Activated naive CD8-positive, alpha-beta T cell treated with anti-CD3 and anti-CD28 coated beads for 36 hours (primary cell): ENCODE measurements around the gene ZNF28. TPM values are rescaled to one million over a fixed set of nuclear protein-coding genes. Genes with fewer than 3 reads are reported as not detected.
"Not testable (repeated sequence)": the region's sequence is repeated elsewhere in the genome, so short reads cannot be mapped to it uniquely, and the experiment has no call there.

Source experiments
- DNase-seq: peaks from one replicate; pipeline ENCODE4 v3.0.0; 2021
- H3K27ac Mint-ChIP-seq: one replicate; pipeline ENCODE4 v1.8.0; 2022; ENCODE audit warnings: mild to moderate bottlenecking, moderate library complexity, mixed read lengths
- H3K27me3 Mint-ChIP-seq: one replicate; pipeline ENCODE4 v1.8.0; 2022; ENCODE audit warnings: mild to moderate bottlenecking, mixed read lengths
- H3K36me3 Mint-ChIP-seq: one replicate; pipeline ENCODE4 v1.8.0; 2021; ENCODE audit warnings: mild to moderate bottlenecking, mixed read lengths
- H3K4me1 Mint-ChIP-seq: one replicate; pipeline ENCODE4 v1.8.0; 2021; ENCODE audit warnings: mixed read lengths
- H3K4me3 Mint-ChIP-seq: one replicate; pipeline ENCODE4 v1.8.0; 2022; ENCODE audit warnings: mild to moderate bottlenecking, moderate library complexity, mixed read lengths
- H3K9me3 Mint-ChIP-seq: one replicate; pipeline ENCODE4 v1.8.0; 2022; ENCODE audit warnings: mixed read lengths
- total RNA-seq, 2 experiments: library from RNA; stranded (reverse); gene quantifications; one replicate each; pipeline ENCODE4 v1.2.3, GENCODE V29; 2021

Gene ZNF28
- total RNA-seq = 10 to 100 TPM; 14.0 to 14.8 TPM

DNA sequence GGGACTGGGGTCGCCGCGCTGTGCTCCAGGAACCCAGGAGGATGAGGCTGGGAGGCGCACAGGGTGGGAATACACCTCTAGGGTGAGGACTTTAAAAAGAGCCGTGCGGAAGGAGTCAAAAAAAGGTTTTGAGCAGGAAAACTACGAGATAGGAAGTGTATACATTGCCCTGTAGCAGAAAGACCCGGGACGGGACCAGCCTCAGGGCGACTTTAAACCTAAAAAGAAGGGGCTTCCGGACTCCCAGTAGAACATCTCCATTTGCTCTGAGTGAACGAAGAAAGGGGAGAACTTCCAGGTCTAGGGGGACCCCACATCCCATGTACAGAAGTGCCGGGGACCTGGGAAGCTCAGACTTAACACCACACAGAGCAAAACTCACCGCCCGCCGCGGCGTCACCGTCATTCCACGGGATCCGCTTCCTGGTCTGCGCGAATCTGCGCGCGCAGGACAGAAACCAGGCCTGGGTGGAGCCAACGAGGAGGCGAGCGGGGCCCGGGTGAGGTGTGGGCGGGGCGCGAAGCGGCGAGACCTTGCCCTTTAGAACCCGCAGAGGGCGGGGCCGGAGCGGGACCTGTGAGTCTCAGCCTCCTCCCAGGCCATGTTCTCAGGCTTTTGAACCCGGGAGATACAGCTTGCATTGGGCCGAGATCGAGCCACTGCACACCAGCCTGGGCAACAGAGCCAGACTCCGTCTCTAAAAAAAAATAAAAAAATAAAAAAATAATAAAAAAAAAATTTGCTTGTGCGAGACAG, at the start of gene ZNF28:
ZNF28 (minus strand) TSS at position 430 of the 757 bp plus-strand sequence. CDS start 3,675 bp downstream, outside the sequence.
- Mint-ChIP-seq H3K9me3 (peaks cover 18% of the 10 kb centered on the region), H3K4me3 (peak within 1 kb of the TSS; percentile 95), H3K27ac (peak within 1 kb of the TSS; percentile 79), H3K36me3 (peaks cover 40% of the 10 kb centered on the region)
- H3K27me3 Mint-ChIP-seq, H3K4me1 Mint-ChIP-seq: not testable (repeated sequence)
- peak; percentile 70 for DNase-seq

DNA sequence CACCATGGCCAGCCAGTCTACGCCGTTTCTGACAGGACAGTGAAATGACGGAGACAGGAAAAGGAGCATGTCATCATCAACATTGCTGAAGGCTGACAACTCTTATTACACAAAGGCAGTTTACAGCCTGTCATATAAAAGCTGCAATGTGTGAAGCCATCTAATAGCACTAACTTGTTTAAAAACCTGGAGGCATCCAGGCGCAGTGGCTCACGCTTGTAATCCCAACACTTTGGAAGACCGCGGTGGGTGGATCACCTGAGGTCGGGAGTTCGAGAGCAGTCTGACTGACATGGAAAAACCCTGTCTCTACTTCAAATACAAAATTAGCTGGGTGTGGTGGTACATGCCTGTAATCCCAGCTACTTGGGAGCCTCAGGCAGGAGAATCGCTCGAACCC, 46.6 kb upstream of the ZNF28 start:
- not testable (repeated sequence) for H3K4me1 Mint-ChIP-seq, H3K27ac Mint-ChIP-seq, H3K27me3 Mint-ChIP-seq, H3K4me3 Mint-ChIP-seq, DNase-seq
- Mint-ChIP-seq H3K36me3 (peaks cover 35% of the 10 kb centered on the region), H3K9me3 (peaks cover 17% of the 10 kb centered on the region)

DNA sequence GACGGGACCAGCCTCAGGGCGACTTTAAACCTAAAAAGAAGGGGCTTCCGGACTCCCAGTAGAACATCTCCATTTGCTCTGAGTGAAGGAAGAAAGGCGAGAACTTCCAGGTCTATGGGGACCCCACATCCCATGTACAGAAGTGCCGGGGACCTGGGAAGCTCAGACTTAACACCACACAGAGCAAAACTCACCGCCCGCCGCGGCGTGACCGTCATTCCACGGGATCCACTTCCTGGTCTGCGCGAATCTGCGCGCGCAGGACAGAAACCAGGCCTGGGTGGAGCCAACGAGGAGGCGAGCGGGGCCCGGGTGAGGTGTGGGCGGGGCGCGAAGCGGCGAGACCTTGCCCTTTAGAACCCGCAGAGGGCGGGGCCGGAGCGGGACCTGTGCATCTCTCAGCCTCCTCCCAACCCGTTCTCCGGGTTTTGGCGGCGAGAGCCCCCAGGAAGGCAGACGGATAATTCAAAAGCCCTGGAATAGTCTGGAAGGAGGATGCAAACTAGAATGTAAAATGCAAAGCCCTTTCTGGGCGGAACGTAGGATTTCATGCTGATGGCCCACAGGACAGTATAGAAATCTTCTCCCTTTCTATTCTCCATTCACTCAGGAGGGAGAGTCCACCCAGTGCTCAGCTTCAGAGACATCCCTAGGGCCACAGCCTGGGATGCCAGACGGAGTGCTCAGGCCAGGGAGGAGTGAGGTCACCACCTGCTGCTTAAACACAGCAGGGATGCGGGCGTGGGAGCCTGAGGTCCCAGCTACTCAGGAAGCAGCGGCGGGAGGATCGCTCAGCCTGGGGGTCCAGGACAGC, 36.2 kb upstream of the ZNF28 start, which contains the start of gene ZNF468:
ZNF468 (minus strand) TSS at position 242 of the 814 bp plus-strand sequence. CDS start 3,347 bp downstream, outside the sequence.
- Mint-ChIP-seq H3K36me3 (peaks cover 43% of the 10 kb centered on the region), H3K4me1 (peaks cover 21% of the 10 kb centered on the region), H3K27ac (peak within 1 kb of the TSS; percentile 84), H3K4me3 (peak within 1 kb of the TSS; percentile 96)
- not testable (repeated sequence) for H3K9me3 Mint-ChIP-seq, H3K27me3 Mint-ChIP-seq
- DNase-seq = peak; percentile 73

DNA sequence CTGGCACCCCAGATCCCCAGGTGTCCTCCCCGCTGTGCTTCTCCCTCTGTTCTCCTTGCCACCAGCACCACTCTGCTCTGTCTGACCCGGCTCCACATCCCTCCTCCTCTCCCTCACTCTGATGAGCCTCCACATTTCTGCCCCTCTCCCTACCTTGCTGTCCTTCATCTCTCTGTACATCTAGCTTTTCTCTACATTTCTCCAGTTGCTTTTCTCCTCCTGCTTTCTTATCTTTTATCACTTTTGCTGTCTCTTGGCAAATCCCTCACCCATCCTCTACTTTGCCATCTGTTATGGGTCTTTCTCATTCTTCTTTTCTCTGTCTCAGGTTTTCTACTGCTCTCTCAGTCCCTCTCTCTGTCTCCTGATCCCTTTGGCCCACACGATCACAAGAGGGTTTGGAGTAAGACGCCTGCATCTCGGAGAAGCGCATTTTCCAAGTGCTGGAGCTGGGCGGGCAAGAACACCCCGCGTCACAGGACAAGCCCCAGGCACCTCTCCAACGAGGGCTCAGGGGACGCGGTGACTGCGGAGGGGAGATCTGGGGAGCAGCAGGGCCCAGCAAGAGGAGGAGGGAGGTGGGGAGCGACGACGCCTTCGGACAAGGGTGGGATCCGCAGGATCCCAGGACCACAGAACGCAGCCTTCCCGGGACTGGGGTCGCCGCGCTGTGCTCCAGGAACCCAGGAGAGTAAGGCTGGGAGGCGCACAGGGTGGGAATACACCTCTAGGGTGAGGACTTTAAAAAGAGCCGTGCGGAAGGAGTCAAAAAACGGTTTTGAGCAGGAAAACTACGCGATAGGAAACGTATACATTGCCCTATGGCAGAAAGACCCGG, 35.3 kb upstream of the ZNF28 start:
- H3K4me1 Mint-ChIP-seq = peaks cover 21% of the 10 kb centered on the region
- not testable (repeated sequence) for H3K27me3 Mint-ChIP-seq

DNA sequence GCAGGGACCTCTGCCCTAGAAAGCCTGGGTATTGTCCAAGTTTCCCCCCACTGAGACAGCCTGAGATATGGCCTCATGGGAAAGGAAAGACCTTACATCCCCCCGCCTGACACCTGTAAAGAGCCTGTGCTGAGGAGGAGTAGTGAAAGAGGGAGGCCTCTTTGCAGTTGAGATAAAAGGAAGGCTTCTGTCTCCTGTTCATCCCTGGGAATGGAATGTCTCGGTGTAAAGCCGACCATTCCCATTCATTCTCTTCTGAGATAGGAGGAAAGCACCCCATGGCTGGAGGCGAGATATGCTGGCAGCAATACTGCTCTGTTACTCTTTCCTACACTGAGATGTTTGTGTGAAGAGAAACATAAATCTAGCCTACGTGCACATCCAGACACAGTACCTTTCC, 25.9 kb upstream of the ZNF28 start:
- DNase-seq, H3K27ac Mint-ChIP-seq, H3K27me3 Mint-ChIP-seq, H3K4me3 Mint-ChIP-seq, H3K4me1 Mint-ChIP-seq: not testable (repeated sequence)
- Mint-ChIP-seq H3K36me3 (peaks cover 94% of the 10 kb centered on the region), H3K9me3 (peaks cover 49% of the 10 kb centered on the region)

More for the DNA sequence above, 35.3 kb upstream of the ZNF28 start:
- Mint-ChIP-seq H3K4me3 (peak overlapping the region; percentile 96), H3K36me3 (peaks cover 46% of the 10 kb centered on the region), H3K27ac (peak overlapping the region; percentile 84)
- not testable (repeated sequence) for H3K9me3 Mint-ChIP-seq, DNase-seq

DNA sequence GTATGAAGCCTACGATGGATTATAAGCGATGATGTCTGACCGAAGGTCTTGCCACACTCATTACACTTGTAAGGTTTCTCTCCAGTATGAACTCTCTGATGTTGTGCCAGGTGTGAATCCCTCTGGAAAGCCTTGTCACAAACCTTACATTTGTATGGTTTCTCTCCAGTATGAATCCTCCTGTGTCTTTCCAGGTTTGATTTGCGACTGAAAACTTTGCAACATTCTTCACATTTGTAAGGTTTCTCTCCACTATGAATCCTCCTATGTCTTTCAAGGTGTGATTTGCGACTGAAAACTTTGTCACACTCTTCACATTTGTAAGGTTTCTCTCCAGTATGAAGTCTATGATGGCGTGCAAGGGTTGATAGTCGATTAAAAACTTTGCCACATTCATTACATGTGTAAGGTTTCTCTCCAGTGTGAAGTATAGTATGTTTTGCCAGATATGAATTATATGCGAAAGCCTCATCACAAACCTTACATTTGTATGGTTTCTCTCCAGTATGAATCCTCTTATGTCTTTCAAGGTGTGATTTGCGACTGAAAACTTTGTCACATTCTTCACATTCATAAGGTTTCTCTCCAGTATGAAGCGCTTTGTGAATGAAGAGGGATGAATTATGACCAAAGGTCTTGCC, 19.5 kb upstream of the ZNF28 start:
- peaks cover 96% of the 10 kb centered on the region for H3K36me3 Mint-ChIP-seq
- not testable (repeated sequence) for H3K27me3 Mint-ChIP-seq, H3K4me1 Mint-ChIP-seq, H3K27ac Mint-ChIP-seq, DNase-seq, H3K4me3 Mint-ChIP-seq
- H3K9me3 Mint-ChIP-seq = peaks cover 71% of the 10 kb centered on the region

DNA sequence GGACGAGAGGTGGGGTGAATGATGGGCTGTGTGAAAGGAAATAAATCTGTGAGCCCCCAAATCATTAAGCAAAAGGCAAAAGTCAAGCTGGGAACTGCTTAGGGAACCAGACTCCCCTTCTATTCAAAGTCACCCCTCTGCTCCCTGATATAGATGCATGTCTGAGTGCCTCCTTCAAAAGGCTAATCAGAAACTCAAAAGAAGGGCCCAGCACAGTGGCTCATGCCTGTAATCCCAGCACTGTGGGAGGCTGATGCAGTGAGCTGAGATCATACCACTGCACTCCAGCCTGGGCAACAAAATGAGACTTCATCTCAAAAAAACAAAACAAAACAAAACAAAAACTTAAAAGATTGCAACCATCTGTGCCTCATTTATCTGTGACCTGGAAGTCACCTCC, 12.9 kb upstream of the ZNF28 start:
- H3K36me3 Mint-ChIP-seq = peaks cover 62% of the 10 kb centered on the region
- H3K4me3 Mint-ChIP-seq, DNase-seq, H3K27me3 Mint-ChIP-seq, H3K4me1 Mint-ChIP-seq, H3K27ac Mint-ChIP-seq: not testable (repeated sequence)
- H3K9me3 Mint-ChIP-seq = peaks cover 60% of the 10 kb centered on the region

DNA sequence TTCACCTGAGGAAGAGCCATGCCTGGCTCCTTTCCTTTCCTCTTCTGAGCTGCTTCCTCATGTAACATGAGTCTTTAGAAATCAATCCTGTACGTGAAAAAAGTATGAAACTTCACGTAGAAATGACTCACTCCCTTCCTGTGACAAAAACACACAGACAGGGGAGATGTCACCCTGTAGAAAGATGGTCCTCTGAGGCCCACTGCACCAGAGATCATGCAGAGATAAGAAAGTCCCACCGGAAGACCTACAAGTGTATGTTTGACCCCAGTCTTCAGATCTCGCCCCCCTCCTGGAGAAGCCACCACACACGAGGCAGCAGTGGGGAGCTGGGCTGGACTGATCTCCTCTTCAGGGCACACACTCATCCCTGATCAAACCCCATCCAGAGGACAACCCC, 12.1 kb upstream of the ZNF28 start:
- peaks cover 56% of the 10 kb centered on the region for H3K36me3 Mint-ChIP-seq
- not testable (repeated sequence) for H3K27ac Mint-ChIP-seq, H3K4me1 Mint-ChIP-seq, H3K4me3 Mint-ChIP-seq, H3K27me3 Mint-ChIP-seq, DNase-seq
- peaks cover 54% of the 10 kb centered on the region for H3K9me3 Mint-ChIP-seq

DNA sequence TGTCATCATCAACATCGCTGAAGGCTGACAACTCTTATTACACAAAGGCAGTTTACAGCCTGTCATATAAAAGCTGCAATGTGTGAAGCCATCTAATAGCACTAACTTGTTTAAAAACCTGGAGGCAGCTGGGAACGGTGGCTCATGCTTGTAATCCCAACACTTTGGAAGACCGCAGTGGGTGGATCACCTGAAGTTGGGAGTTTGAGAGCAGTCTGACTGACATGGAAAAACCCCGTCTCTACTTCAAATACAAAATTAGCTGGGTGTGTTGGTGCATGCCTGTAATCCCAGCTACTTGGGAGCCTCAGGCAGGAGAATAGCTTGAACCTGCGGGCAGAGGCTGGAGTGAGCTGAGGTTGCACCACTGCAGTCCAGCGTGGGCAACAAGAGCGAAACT, 8.4 kb upstream of the ZNF28 start:
- not testable (repeated sequence) for DNase-seq, H3K27me3 Mint-ChIP-seq, H3K4me1 Mint-ChIP-seq, H3K4me3 Mint-ChIP-seq, H3K27ac Mint-ChIP-seq
- Mint-ChIP-seq H3K36me3 (peaks cover 29% of the 10 kb centered on the region), H3K9me3 (peaks cover 33% of the 10 kb centered on the region)

DNA sequence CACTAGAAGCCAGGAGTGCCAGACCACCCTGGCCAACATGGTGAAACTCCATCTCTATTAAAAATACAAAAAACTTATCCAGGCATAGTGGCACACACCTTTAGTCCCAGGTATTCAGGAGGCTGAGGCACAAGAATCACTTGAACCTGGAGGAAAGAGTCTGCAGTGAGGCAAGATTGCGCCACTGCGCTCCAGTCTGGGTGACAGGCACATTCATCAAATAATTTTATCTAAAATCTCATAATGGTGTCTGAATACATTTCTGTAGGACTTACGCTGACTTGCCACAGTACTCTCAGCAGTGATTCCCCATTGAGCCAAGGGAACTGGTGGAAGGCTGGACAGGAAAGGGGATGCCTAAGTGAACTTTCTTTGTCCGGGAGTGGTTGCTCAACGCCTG, 4.3 kb upstream of the ZNF28 start:
- Mint-ChIP-seq H3K9me3 (peaks cover 14% of the 10 kb centered on the region), H3K27me3 (no peaks in the 10 kb centered on the region), H3K27ac (no peak overlapping the region), H3K36me3 (peaks cover 10% of the 10 kb centered on the region), H3K4me1 (peaks cover 3% of the 10 kb centered on the region), H3K4me3 (no peak overlapping the region)
- DNase-seq = no peak

DNA sequence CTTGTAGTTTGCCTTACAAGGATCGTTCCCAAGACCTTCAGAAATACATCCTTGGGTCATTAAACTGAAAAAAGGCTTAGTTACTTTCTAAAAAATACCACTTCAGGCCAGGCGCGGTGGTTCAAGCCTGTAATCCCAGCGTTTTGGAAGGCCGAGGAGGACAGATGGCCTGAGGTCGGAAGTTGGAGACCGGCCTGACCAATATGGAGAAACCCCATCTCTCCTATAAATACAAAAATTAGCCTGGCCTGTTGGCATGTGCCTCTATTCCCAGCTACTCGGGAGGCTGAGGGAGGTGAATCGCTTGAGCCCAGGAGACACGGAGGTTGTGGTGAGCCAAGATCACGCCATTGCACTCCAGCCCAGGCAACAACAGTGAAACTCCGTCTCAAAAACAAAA, 2.2 kb upstream of the ZNF28 start:
- Mint-ChIP-seq H3K9me3 (peaks cover 15% of the 10 kb centered on the region), H3K36me3 (peaks cover 21% of the 10 kb centered on the region), H3K27ac (no peak overlapping the region), H3K4me3 (no peak overlapping the region), H3K4me1 (peaks cover 9% of the 10 kb centered on the region), H3K27me3 (no peaks in the 10 kb centered on the region)
- no peak for DNase-seq

DNA sequence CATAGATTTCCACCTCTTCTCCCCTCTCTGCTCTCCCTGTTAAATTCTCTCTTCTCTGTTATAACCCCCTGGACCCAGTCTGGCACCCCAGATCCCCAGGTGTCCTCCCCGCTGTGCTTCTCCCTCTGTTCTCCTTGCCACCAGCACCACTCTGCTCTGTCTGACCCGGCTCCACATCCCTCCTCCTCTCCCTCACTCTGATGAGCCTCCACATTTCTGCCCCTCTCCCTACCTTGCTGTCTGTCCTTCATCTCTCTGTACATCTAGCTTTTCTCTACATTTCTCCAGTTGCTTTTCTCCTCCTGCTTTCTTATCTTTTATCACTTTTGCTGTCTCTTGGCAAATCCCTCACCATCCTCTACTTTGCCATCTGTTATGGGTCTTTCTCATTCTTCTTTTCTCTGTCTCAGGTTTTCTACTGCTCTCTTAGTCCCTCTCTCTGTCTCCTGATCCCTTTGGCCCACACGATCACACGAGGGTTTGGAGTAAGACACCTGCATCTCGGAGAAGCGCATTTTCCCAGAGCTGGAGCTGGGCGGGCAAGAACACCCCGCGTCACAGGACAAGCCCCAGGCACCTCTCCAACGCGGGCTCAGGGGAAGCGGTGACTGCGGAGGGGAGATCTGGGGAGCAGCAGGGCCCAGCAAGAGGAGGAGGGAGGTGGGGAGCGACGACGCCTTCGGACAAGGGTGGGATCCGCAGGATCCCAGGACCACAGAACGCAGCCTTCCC, 795 bp downstream of the ZNF28 start:
- H3K4me1 Mint-ChIP-seq, H3K27me3 Mint-ChIP-seq: not testable (repeated sequence)
- peaks cover 46% of the 10 kb centered on the region for H3K36me3 Mint-ChIP-seq
- H3K4me3 Mint-ChIP-seq = peak overlapping the region; percentile 95
- H3K9me3 Mint-ChIP-seq = peaks cover 18% of the 10 kb centered on the region
- peak; percentile 27 for DNase-seq
- H3K27ac Mint-ChIP-seq = peak overlapping the region; percentile 79

DNA sequence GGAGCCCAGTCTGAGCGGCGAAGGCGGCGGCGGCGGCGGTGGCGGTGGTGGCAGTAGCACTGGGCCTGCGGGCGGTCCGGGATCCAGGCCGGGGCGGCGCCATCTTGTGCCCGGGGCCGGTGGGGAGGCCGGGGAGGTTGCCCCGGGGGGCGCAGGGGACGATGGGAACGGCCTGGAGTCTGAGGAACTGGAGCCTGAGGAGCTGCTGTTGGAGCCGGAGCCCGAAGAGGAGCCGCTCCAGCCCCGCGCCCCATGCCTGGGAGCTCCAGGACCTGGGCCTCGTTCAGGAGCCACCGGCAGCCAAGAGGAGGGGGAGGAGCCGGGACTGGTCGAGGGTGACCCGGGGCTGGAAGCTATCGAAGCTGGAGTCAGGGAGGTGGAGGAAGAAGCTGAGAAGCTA, 11.6 kb downstream of the ZNF28 start:
- no peak overlapping the region for H3K27ac Mint-ChIP-seq
- no peaks in the 10 kb centered on the region for H3K4me1 Mint-ChIP-seq
- peaks cover 70% of the 10 kb centered on the region for H3K36me3 Mint-ChIP-seq
- H3K27me3 Mint-ChIP-seq = no peaks in the 10 kb centered on the region
- H3K4me3 Mint-ChIP-seq = no peak overlapping the region
- H3K9me3 Mint-ChIP-seq = peaks cover 29% of the 10 kb centered on the region
- no peak for DNase-seq
